H1 (cell line): ENCODE measurements around the gene ANGPTL2.

Experiments used
- CEBPB ChIP-seq: IDR thresholded peaks from 2 replicates; pipeline ENCODE4 v1.6.1; 2012; ENCODE audit warnings: low read depth, low read length
- CTCF ChIP-seq, 3 experiments: IDR thresholded peaks; 1 replicate in 2 of 3; 2 replicates in 1 of 3; pipeline versions ENCODE4 v1.5.1 to v1.6.1; 2011; ENCODE audit warnings: low read length in 3 of 3, mild to moderate bottlenecking in 3 of 3, inconsistent platforms in 2 of 3, low read depth in 1 of 3, moderate library complexity in 1 of 3; ENCODE audit not compliant: insufficient read depth in 1 of 3; ENCODE audit errors: control extremely low read depth in 1 of 3
- POLR2A ChIP-seq, 2 experiments: IDR thresholded peaks; 1 replicate in 1 of 2; 2 replicates in 1 of 2; pipeline ENCODE4 v1.6.1; 2011; ENCODE audit warnings: low read depth in 2 of 2, low read length in 2 of 2, mild to moderate bottlenecking in 2 of 2; ENCODE audit errors: control extremely low read depth in 1 of 2
- POLR2AphosphoS5 ChIP-seq: IDR thresholded peaks from 2 replicates; pipeline ENCODE4 v1.6.1; 2011; ENCODE audit warnings: low read depth, low read length
- RFX5 ChIP-seq: IDR thresholded peaks from 2 replicates; pipeline ENCODE4 v1.6.1; 2011; ENCODE audit warnings: low read depth, low read length, improper control_type of control experiment, borderline replicate concordance
- SUZ12 ChIP-seq: fragments of 200-600 bp; sonication (generic); IDR thresholded peaks from 2 replicates; pipeline ENCODE4 v1.6.1; 2012; ENCODE audit warnings: mild to moderate bottlenecking, inconsistent platforms, low read length, moderate library complexity, mixed read lengths

- TF ChIP-seq POLR2A (IDR thresholded peaks at IDR 0.05; ENCODE audit: control extremely low read depth in 1 of 2, low read depth in 2 of 2, low read length in 2 of 2) (no peak), SUZ12 (no peak), CEBPB (no peak), RFX5 (no peak), CTCF (IDR thresholded peaks at IDR 0.05; ENCODE audit: control extremely low read depth in 1 of 3, insufficient read depth in 1 of 3, low read depth in 1 of 3, low read length in 3 of 3) (no peak), POLR2AphosphoS5 (no peak)
These were observed 9.1 kb downstream of the ANGPTL2 start for GRCh38 chr9:127113191-127113972.
